Esophagus mucosa (tissue), 1 donor: Measurements from ENCODE around the gene LPAR5. TPM values are rescaled to one million over a fixed set of nuclear protein-coding genes. Genes with fewer than 3 reads are reported as not detected.

Experiments
- ATAC-seq: fragments of 200-7000 bp; cut with Tn5 transposase; one replicate; pipeline ENCODE4 v1.9.1; 2020
- total RNA-seq: library from RNA; stranded (reverse); gene quantifications from one replicate; pipeline ENCODE4 v1.2.4, GENCODE V29; 2023
- donor health status: DM: yes; HTN: yes; CAD: no.

LPAR5 gene
- total RNA-seq = 18.9 TPM

DNA sequence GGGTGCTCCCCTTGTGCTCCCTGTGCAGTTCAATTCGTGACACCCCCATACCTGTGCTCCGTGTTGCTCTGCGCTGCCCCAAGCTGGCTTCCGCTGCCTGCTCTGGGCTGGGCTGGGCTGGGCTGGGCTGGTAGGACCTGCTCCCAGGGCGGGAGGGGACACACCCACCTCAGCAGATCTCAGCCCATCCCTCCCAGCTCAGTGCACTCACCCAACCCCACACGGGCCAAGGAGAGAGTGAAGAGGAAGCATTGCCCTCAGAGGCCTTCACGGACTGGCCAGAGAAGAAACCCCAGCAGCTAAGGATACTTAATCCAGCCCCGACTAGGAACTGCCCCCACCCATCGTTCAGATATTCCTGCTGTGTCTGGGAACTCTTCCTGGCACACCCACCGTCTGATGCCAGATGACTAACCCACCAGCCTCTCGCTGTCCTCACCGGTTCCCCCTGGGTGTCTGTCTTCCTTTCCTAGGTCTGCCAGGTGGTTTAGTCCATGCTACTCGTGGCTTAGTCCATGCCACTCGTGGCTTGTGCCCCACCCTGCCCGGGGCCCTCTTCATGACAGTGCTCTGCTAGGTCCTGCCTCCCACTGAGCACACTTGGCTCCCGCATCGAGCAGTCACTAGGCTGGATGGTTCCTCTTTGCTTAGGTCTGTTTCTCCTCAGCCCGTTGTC is at the start of gene LPAR5:
LPAR5 (minus strand) TSS at position 104 of the 676 bp plus-strand sequence. CDS start 14,711 bp downstream, outside the sequence.
- ATAC-seq = peak; percentile 94

DNA sequence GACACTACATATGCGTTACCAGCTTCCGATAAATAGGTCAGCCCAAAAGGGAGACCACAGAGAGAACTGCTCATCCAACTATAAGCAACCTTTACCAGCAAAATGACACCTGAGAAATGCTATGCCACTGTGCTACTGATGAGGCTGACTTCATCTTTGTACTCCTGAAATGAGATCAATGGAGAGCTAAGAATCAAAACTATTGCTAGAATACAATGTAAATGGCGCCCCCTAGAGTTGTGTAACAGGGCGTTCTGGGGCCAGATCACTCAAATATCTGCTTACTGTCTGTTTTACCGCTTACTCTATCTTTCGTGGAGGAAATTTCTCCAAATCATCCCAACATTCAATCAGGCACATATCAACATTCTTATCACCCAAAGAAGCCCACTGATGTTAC is 48.9 kb upstream of the LPAR5 start:
- no peak for ATAC-seq

DNA sequence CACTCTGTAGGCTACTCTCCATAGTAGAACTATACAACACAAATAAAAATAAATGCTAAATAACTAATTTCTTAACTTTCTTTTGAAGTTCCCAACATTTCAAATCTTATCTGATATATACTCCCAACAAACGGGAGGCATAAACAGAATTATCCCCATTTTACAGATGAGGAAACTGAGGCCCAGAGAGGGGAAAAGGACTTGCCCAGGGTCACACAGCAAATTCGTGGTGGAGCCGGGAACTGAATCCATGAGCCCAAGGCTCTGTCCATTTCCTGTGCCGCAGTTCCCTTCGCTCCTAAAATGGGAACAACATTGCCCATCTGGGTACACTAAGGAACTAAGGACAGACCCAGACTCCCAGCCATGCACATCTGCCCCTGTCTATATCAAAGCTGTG is 41.2 kb upstream of the LPAR5 start:
- no peak for ATAC-seq

DNA sequence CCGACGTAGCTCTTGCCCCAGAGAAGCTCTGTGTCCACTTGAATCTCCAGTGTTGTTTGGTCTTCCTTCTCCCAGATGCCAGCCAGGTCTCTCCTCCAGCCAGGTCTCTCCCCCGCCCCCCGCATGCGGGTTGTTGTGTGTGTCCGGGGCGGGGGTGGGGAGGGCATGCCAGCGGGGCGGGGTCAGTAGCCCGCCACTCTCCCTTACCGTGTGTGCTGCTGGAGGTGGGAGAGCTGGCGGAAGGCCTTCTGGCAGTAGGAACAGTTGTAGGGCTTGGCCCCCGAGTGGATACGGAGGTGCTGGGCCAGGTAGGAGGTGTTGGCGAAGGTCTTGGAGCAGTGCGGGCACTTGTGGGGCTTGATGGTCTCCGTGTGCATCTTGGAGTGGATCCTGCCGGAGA is 36.4 kb upstream of the LPAR5 start:
- no peak for ATAC-seq

DNA sequence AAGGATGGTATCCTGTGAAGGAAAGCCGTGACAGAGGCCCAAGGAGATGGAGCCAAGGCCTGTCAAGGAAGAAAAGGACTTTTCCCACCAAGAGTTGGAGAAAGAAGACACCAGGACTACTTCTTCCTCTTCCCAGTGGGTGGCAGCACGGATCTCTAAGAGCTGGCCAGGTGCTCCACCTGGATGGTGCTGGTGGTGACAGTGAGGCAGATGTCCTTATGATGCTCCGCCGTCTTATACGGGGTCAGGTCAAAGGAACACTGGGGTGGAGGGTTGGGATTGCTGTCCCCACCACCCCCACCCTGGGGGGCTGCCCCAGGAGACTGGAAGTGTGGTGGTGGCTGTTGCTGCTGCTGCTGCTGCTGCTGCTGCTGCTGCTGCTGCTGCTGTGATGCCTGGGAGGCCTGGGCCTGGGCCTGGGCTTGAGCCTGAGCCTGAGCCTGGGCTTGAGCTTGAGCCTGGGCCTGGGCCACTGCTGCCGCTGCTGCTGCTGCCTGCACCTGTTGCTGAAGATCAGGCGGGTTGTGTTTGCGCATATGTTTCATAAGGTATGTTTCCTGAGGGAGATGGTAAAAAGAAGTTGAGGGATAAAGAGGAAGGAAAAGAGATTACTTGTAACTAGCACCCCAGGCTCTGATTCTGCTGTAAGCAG is 31.9 kb upstream of the LPAR5 start:
- ATAC-seq = no peak

DNA sequence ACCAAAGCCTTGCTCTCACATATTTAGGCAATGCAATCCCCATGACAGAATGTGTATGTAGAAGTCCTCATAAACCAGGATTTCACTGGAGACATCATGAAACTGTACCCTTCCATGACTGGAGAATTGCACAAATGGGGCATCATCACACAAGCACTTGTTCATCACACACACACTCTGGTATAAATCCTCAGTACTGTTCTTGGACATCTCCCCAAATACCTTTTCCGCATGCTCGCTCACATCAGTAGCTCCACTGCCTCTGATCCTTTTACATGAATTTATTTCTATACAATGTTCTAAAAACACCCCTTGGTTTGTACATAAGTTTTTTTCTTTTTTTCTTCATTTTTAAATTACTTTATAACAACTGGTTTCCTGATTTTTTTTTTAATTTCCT is 30.5 kb upstream of the LPAR5 start:
- ATAC-seq = no peak

DNA sequence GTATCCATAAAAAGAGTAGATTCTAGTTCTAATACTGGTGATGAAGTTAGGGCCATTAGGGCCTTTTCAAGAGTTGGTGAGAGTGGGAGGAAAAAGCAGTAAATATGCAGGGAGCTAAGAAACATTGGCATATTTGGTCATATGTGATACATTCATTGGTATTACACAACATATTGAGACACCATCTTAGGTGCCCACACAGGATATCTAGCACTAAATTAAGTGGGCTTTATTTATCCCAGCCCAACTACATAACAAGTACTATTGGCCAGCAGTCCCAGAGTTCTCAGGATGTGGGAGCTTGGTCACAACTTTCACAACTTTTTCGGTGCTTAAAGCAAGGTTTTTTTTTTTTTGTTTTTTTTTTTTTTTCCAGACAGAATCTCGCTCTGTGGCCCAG is 29.1 kb upstream of the LPAR5 start:
- no peak for ATAC-seq

DNA sequence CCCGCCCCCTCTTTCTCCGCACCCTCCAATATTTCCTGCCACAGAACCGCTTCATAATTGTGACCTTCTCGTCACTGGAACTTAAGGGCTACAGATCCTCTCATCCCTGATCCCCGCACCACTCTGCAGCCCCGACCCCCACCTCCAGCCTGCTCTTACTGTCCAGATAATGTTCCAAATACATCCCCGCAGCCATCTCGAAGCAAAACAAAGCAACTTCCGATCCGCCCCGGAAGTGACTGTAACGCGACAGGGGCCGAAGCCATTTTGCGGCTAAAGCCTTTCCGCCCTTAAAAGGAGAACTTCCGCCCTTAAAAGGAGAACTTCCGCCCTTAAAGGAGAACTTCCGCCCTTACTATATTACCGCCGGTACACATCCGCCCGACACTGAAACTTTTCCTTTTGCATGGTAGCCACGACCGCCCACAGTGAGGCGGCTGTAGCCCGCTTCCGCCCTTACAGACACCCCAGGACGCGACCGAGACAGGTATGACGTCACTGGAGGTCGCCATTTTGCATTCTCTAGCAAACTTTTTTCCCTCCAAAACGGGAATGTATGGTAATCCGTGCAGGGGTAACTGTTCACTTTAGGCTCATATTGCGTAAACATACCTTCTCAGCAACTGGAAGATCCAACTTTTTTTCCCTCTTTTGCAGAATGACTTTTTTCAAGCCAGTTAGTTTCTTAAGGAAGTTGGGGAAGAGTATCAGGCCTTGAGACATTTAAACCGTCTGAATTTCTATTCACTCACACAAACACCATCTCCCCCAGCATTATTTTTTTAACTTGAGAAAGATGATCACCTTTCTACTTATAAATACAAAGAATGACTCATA is 27.4 kb upstream of the LPAR5 start, which contains the start of gene ING4:
ING4 (minus strand) TSS at position 214 of the 837 bp plus-strand sequence; CDS start at position 196, 18 bp downstream.
- ATAC-seq = peak; percentile 99

DNA sequence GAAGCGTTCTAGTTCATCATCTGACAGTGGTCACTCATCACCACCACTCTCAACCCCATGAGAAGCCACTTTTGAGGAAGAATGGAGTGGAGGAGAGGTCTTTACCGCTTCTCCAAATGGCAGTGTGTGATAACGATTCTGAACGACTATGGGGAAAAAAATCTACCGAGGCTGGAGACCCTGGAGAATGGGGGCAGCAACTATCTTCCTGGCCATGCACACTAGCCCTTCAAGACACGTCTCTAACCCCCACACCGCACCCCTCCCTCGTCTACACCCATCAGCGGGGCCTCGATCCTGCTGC is 26.8 kb upstream of the LPAR5 start:
- peak; percentile 49 for ATAC-seq

DNA sequence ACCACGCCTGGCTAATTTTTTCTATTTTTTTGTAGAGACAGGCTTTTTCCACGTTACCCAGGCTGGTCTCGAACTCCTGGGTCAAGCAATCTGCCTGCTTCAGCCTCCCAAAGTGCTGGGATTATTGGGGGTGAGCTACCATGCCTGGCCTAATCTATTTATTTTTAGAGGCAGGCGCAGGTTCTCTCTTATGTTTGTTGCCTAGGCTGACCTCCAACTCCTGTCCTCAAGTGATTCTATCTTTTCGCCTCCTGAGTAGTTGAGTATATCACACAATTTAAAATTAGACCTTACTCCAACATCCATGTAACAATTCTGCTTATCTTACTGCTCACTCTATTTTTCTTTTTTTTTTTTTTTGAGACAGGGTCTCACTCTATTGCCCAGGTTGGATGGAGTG is 18.2 kb upstream of the LPAR5 start:
- ATAC-seq = no peak

DNA sequence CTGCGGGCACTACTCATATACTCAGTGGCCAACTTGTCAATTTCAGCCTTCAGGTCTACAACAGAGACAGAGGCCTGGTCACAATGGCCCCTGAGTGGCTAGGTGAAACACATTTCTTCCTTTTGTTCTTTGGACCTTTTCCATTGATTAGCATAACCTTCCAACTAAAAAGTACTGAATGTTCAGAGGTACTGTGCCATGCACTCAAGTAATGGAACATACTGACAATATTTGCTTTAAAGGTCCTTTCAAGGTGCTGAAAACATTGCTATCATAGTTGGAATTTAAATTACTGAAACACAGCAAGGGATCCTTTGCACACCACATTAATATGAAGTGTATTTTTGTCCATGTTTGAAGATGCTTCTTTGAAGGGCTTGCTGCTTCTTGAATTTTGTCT is 17.6 kb upstream of the LPAR5 start:
- no peak for ATAC-seq

DNA sequence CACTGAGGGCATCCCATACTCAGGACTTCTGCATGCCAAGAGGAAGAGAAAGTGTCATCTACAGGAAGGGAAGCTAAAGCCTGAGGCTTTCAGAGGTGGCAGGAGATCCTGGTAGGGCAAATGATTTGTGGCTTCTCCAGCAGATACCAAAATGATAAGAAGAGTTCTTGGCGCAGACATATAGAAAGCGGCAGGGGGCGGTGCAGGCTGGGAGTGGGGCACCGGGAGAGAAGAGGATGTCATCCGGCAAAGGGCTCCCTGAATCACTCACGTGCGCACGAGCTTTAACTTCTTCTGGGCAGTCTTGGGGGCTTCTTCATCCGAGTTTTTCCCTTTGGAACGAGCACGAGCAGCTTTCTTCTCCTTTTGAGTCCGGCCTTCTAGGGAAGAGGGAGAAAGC is 16.6 kb upstream of the LPAR5 start:
- ATAC-seq = no peak

DNA sequence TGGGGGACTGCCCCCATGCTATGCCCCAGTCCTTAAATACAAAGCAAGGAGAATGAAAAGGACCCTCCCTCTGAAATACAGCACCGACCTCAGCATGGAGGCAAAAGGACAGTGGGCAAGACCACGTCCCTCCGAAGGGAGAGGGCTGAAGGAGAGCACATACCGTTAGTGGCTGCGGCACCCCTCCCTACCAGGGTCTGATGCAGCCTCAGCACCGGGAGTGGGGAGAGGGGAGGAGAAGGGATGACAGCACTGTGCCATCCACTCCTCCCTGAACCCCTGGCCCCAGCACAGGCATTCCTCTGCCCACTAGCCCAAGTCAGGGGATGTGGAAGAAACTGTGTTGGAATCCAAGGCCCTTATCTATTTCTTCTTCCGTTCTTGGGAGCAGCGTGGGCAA is 15.1 kb upstream of the LPAR5 start:
- ATAC-seq = no peak

DNA sequence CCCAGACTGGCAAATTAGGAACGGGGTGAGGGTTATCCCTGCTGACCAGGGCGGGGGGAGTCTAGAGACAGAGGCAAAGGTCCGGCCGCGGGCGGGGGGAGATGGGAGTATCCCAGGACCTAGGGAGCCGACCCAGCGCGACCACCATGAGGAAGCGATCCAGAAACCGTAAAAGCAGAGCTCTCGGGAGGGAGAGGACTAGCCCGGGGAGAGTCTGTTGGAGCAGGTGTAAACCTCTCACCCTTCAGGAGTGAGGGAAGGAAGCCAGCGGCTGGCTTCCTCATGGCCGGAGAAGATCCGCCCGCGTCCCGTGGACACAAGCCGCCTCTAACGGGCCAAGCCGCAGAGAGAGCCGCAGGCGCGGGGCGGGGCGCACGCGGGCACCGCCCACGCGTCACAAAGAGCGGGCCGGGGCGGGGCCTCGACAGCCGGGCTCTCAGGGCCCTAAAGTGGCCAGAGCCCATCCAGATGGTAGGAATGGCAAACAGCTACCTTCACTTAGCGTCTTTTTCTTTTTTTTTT is 11.4 kb upstream of the LPAR5 start, which contains the start of gene ACRBP:
ACRBP (minus strand) TSS at position 350 of the 522 bp plus-strand sequence; CDS start at position 284, 66 bp downstream.
- peak; percentile 84 for ATAC-seq

DNA sequence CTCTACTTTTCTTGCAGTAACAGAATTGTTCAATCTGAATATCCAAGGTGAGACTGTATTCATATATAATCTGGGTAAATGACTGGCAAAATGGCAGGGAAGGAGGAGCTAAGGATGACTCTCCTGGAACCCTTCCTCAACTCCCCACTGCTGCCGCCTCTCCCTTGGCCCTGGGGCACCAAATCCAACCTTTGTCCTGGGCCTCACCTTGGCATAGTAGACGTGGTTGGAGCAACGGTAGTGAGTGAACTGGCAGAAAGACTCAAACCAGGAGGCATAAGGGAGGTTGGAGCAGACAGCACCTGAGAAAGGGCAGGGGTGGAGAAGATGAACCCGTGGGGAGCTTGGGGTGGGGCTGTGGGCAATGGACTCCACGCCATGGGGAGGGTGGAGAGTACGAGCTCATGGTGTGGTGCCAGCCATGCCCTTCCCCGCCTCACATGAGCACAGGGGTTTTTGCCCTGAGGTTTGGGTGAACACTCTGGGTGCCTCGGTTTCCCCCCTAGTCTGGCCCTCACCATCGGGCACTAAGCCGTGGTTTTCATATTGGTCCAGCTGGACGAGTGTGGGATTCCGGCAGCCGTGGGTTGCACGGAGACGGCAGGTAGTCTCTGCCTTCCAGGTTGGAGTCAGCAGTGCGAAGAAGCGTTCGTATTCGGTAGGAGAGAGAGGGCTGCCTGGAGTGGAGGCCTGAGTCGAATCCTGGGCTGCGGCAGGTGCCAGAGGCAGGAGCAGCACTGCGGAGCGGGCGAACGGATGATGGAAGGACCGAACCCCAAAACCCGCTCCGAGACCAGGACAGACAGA is 10.7 kb upstream of the LPAR5 start:
- peak; percentile 20 for ATAC-seq

DNA sequence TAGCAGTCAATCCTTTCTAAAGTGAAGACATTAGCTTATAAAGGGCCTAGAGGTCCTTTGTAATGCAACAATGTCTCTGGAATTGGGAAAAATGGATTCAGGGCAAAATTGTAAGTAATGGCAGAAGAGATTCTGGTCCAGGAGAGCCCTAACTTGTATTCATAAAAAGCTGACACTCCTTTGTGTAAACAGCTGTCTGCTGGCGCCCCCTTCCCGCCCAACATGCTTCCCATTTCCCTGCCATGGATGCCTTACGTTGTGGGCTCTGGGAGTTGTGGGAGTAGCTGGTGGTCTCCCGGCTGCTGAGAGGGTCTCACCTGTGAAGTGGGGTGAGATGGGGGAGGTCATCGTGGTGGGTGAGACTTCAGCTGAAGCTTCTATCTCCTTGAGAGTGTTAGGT is 9.1 kb upstream of the LPAR5 start:
- ATAC-seq = no peak

DNA sequence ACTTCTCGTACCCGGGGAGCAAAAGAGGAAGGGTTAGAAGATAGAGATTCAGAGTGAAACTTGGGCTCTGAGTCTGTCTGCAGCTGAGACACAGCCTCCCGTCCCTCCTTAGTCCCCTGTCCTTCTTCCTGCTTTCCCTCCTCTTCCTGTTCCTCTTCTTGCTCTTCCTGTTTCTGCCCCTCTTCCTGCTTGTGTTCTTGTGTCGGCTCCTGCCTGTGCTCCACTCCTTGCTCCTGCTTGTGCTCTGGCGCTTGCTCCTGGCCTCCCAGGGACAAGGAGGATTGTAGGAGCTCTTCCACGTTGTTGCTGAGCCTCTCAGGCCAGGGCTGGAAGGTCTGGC is 8.5 kb upstream of the LPAR5 start:
- no peak for ATAC-seq

DNA sequence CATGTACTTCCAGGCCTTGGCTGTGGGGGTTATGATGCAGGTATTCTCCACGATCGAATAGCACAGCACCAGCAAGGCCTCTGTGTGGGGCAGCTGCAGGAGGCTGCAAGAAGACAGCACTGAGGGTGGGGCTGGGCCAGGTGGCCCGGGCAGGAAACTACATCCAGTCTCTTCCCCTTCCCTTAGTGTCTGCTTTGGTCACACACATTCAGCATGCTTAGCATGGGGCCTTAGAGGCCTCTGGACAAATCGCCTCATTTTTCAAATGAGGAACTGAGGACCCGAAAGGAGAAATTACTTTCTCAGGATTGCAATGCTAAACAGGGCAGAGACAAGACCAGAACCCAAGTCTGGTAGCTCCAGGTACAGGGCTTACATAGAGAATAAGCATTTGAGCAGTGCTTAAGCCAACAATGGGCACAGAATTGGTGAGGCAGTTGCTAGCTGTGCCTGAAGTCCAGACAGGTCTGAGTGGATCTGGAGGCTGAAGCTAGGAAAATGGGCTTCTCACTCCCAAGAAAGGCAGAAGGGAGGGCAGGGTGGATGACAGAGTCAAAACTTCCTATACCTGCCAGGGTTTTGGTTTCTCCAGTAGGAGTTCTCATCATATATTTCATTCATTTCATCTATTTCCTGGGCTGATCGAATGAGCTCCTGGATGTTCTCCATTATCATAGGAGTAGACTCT is 8.0 kb upstream of the LPAR5 start:
- ATAC-seq = no peak

DNA sequence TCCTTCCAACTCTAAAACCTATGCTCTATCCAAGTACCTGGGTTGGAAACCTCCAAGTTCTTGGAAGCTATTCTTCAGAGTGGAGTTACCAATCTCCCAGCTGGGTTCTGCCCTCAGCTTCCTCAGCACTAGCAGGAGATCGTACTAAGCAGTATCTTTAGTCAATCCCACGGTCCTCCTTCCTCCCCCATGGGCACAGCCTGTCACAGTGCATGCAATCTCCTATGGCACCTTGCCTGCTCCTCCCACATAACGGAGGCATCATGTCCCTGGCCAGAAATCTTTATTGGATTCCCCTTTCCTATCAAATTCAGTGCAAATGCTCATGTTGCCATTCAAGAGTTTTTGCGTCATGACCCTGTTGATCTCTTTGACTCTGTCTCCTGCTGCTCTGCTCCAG is 5.4 kb upstream of the LPAR5 start:
- ATAC-seq = no peak

DNA sequence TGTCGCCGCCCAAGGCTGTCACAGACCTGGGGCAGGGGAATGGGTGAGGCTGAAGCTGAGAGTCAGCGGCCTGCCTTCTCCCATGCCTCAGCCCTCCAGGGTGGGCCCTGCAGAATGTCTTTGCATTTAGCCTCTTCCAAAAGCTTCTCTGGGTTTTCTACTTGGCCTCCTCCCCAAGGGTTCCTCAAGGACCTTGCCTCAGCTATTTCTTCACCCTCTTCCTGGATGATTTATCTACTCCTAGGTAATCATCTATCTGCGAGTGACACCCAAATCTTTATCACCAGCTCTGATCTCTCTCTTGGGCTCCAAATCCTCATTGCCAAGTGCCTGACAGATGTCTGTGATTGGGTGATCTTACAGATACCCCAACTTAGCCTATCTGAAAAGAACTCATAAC is 4.7 kb upstream of the LPAR5 start:
- ATAC-seq = no peak

DNA sequence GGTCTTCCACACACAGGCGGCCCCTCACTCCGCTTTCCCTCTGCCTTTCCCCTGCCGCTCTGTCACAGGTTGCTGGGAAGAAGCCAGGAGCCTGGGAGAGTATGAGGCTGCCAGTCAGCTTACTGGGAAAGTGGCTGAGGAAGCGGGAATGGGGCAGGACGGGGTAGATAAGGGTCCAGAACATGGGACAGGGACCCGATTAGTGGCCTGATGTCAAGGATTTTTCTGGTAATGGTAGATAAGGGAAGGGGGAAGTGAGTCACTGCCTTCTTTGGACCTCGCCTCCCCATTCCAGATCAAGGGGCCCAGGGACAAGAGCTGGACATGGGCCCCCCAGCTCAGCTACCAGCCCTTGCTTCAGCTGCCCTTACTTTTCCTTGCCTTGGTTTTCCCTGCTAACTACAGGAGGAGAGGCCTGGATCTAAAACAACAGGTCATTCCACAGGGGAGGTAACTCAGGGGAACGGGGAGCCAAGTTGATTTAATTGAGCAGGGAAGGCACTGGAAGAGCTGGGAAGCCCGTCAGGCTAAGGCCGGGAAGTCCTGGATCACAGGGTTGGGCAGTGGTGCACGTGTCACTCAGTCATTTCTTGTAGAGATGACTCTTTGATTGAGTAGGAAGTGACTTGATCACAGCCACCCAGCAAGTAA is 3.5 kb upstream of the LPAR5 start:
- no peak for ATAC-seq
